Osteocyte (in vitro differentiated cells): Measurements from ENCODE around the gene RNF151. TPM values are rescaled to one million over a fixed set of nuclear protein-coding genes. Genes with fewer than 3 reads are reported as not detected.

Experiments used
- DNase-seq: peaks from one replicate; pipeline ENCODE4 v3.0.0; 2021; ENCODE audit warnings: mixed read lengths; ENCODE audit not compliant: unreplicated experiment; ENCODE audit errors: extremely low spot score
- H3K27ac Mint-ChIP-seq: one replicate; pipeline ENCODE4 v1.8.0; 2021; ENCODE audit warnings: mild to moderate bottlenecking, mixed read lengths; ENCODE audit not compliant: unreplicated experiment
- H3K27me3 Mint-ChIP-seq: one replicate; pipeline ENCODE4 v1.8.0; 2021; ENCODE audit warnings: mixed read lengths; ENCODE audit not compliant: unreplicated experiment
- H3K36me3 Mint-ChIP-seq: one replicate; pipeline ENCODE4 v1.8.0; 2021; ENCODE audit warnings: mixed read lengths; ENCODE audit not compliant: unreplicated experiment
- H3K4me1 Mint-ChIP-seq: one replicate; pipeline ENCODE4 v1.8.0; 2021; ENCODE audit warnings: mixed read lengths; ENCODE audit not compliant: unreplicated experiment
- H3K4me3 Mint-ChIP-seq: one replicate; pipeline ENCODE4 v1.8.0; 2021; ENCODE audit warnings: mild to moderate bottlenecking, moderate library complexity, mixed read lengths; ENCODE audit not compliant: unreplicated experiment
- H3K9me3 Mint-ChIP-seq: one replicate; pipeline ENCODE4 v1.8.0; 2021; ENCODE audit warnings: mixed read lengths; ENCODE audit not compliant: unreplicated experiment
- total RNA-seq: library from RNA; stranded (reverse); gene quantifications from 2 replicates; pipeline ENCODE4 v1.2.1, GENCODE V29; 2021
- TF ChIP-seq, protein P1 (sequence below): fragments of 200-600 bp; sonication (generic); IDR thresholded peaks from 2 replicates; pipeline ENCODE4 v1.5.0; 2021; ENCODE audit warnings: antibody characterized with exemption, mild to moderate bottlenecking, moderate library complexity

Gene RNF151
- total RNA-seq, 1 donor from 2014 or later = 0.46 TPM

DNA sequence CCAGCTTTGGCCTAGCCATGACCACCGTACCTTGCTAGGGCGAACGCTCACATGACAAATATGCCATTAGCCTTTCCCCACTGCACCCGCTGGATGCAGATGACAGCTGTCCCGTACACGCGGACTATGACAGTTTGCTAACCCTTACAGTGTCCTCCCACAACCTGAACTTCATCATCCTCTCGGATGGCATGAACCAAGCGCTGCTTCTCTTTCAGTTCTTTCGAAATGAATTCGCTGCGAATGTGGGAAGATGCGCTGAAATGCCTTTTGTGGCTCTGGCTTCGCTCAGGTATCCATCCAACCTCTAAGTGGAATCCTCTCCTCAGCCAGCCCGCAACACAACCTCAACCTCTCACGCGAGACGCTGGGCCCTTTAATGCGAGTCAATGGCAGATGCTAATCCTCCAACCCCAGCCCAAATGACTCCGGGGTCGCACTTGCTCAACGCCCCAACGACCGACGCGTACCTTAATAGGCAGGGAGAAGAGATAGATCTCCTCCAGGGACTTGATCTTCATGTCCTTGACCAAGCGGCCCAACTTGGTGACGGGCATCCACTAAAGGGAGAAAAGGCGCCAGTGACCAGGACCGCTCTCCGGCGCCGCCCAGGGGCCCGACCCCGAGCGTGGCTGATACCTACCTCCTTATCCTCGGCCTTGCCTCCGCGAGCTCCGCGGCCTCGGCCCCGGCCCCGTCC is 2.7 kb upstream of the RNF151 start:
- Mint-ChIP-seq H3K27me3 (no peaks in the 10 kb centered on the region), H3K4me3 (peak overlapping the region; percentile 87), H3K4me1 (peaks cover 42% of the 10 kb centered on the region), H3K27ac (peak overlapping the region; percentile 90), H3K9me3 (no peaks in the 10 kb centered on the region), H3K36me3 (peaks cover 14% of the 10 kb centered on the region)
- TF ChIP-seq, protein P1, sequence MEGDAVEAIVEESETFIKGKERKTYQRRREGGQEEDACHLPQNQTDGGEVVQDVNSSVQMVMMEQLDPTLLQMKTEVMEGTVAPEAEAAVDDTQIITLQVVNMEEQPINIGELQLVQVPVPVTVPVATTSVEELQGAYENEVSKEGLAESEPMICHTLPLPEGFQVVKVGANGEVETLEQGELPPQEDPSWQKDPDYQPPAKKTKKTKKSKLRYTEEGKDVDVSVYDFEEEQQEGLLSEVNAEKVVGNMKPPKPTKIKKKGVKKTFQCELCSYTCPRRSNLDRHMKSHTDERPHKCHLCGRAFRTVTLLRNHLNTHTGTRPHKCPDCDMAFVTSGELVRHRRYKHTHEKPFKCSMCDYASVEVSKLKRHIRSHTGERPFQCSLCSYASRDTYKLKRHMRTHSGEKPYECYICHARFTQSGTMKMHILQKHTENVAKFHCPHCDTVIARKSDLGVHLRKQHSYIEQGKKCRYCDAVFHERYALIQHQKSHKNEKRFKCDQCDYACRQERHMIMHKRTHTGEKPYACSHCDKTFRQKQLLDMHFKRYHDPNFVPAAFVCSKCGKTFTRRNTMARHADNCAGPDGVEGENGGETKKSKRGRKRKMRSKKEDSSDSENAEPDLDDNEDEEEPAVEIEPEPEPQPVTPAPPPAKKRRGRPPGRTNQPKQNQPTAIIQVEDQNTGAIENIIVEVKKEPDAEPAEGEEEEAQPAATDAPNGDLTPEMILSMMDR = peak; percentile 13
- no peak for DNase-seq

- Mint-ChIP-seq H3K27me3 (no peaks in the 10 kb centered on the region), H3K4me3 (peak within 1 kb of the TSS; percentile 87), H3K9me3 (no peaks in the 10 kb centered on the region), H3K4me1 (peaks cover 42% of the 10 kb centered on the region), H3K36me3 (peaks cover 14% of the 10 kb centered on the region), H3K27ac (peak within 1 kb of the TSS; percentile 92)
- peak; percentile 100 for DNase-seq
- TF ChIP-seq, protein P1 = no peak
Observed at GRCh38 chr16:1964506-1965395, 1.9 kb upstream of the RNF151 start, which contains the start of gene RPS2. RPS2 (minus strand) TSS chr16:1964826; CDS start chr16:1964625, 201 bp downstream.

DNA sequence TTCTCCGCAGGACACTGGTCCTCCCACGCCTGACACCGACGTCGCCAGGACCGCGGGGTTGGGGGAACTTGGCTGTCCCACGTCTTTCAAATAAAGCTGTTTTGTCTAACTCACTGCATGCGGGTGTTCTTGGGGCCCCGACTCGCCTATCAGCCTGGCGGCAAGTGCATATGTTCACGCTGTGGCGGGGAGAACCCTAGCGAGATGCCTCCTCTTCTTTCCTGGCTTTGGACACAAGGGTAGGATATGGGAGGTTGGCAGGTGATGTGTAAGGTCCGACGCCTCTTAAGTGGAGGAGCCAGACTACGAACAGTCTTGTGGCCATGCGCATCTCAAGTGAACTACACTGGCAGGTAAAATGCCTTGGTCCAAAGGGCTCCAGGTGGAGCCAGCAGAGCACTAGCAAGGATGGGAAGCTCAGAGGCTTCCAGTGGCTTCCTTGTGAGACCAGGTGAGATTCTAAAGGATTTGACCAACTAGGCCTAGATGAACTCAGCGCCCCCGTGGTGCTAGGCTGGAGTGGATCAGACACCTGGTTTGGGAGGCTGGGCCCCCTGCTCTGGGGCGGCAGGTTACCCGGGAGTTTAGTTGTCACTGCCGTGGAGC is 1.2 kb upstream of the RNF151 start:
- peak overlapping the region; percentile 92 for H3K27ac Mint-ChIP-seq
- H3K4me3 Mint-ChIP-seq = peak overlapping the region; percentile 87
- TF ChIP-seq, protein P1 = no peak
- H3K9me3 Mint-ChIP-seq = no peaks in the 10 kb centered on the region
- peaks cover 14% of the 10 kb centered on the region for H3K36me3 Mint-ChIP-seq
- peaks cover 36% of the 10 kb centered on the region for H3K4me1 Mint-ChIP-seq
- no peaks in the 10 kb centered on the region for H3K27me3 Mint-ChIP-seq
- no peak for DNase-seq

GRCh38 chr16:1968146-1968953 is 1.7 kb downstream of the RNF151 start:
- TF ChIP-seq, protein P1 = no peak
- Mint-ChIP-seq H3K9me3 (no peaks in the 10 kb centered on the region), H3K27me3 (no peaks in the 10 kb centered on the region), H3K36me3 (peaks cover 10% of the 10 kb centered on the region), H3K27ac (no peak overlapping the region), H3K4me1 (peaks cover 37% of the 10 kb centered on the region), H3K4me3 (no peak overlapping the region)
- no peak for DNase-seq
